Caki2 (cell line): Measurements from ENCODE around the gene NBPF15. TPM values are rescaled to one million over a fixed set of nuclear protein-coding genes. Genes with fewer than 3 reads are reported as not detected.
"Not testable (repeated sequence)": the region's sequence is repeated elsewhere in the genome, so short reads cannot be mapped to it uniquely, and the experiment has no call there.

ENCODE experiments used
- DNase-seq: peaks from one replicate; pipeline ENCODE4 v3.0.0-alpha.2; 2015; ENCODE audit warnings: low read depth
- in situ Hi-C: cut with HindIII; loops from 2 replicates; pipeline ENCODE4 v1.10.0; 2016; ENCODE audit warnings: low sequenced_read_pairs, low pct_unique_long_range_greater_than_20kb, mixed read lengths
- total RNA-seq: library from RNA; depleted of rRNA; stranded (reverse); fragments of >200 nt; shearing (Covaris generic); gene quantifications from 2 replicates; pipeline ENCODE4 v1.2.3, GENCODE V29; 2014; ENCODE audit warnings: low replicate concordance; rRNA removed

The NBPF15 gene, protein sequence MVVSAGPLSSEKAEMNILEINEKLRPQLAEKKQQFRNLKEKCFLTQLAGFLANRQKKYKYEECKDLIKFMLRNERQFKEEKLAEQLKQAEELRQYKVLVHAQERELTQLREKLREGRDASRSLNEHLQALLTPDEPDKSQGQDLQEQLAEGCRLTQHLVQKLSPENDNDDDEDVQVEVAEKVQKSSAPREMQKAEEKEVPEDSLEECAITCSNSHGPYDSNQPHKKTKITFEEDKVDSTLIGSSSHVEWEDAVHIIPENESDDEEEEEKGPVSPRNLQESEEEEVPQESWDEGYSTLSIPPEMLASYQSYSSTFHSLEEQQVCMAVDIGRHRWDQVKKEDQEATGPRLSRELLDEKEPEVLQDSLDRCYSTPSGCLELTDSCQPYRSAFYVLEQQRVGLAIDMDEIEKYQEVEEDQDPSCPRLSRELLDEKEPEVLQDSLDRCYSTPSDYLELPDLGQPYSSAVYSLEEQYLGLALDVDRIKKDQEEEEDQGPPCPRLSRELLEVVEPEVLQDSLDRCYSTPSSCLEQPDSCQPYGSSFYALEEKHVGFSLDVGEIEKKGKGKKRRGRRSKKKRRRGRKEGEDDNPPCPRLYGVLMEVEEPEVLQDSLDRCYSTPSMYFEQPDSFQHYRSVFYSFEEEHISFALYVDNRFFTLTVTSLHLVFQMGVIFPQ
- total RNA-seq = 14.5 and 15.5 TPM in 2 replicates

DNA sequence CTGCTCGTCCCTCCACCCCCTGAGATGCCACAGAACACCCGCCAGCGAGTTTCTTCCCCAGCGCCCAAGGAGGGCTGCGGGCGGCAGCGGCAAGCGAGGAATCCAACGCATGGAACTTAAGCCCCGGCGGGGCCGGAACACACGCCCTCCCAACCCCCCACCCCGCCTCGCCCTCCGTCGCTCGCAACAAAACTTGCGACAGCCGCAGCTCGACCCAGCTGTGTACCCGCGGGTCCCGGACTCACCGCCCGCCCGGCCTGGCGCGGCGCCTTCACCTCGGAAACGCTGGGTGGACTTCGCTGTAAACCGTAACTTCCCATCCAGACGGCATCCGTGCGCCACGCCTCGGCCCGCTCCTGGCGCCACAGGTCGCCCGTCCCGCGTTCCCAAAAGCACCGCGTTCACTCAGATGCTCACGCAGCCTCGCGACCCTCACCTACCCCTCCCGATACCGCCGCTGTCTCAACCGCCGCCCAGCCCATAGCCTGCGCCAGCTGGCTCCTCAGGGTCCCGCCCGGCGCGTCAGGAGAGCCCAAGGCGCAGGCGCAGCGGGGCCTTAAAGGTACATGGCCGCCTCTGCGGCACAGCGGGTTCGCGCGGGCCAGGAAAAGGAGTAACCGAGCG is at the start of gene NBPF15:
Gene NBPF15, minus strand, starts transcription at position 534 of the 624 bp plus-strand sequence. CDS start 21,666 bp downstream, outside the sequence.
- DNase-seq = peak; percentile 69
- in situ Hi-C loops = not testable (repeated sequence)

DNA sequence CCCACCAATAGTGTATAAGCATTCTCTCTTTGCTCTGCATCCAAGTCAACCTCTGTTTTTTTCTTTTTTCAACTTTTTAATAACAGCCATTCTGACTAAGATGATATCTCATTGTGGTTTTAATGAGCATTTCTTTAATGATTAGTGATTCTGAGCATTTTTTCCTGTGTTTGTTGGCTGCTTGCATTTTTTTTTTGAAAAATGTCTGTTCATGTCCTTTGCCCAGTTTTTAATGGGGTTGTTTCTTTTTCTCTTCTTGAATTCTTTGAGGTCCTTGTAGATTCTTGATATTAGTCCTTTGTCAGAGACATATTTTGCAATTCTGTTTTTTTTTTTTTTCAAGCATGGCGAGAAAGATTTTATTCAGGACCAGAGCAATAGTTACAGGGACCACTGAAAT is 35.0 kb upstream of the NBPF15 start:
- in situ Hi-C loops, DNase-seq: not testable (repeated sequence)

DNA sequence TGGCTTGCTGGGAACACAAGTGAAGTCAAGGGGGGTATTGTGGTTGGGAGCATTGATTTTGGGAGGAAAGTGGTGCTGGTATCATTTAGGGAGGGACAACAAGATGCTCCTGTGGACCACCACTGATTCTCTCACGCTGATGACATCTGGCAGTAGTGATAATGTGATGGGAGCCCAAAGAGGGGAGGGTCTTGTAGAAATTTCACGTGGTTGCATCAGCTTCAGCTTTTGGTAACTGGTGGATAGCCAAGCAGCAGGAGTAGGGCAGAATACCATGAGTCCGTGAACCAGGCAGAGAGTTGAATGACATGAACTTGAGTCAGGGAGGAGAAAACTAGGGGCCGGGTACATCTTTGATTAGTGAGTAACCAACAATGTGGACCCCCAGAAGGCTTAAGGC is 32.7 kb upstream of the NBPF15 start:
- in situ Hi-C loops, DNase-seq: not testable (repeated sequence)

DNA sequence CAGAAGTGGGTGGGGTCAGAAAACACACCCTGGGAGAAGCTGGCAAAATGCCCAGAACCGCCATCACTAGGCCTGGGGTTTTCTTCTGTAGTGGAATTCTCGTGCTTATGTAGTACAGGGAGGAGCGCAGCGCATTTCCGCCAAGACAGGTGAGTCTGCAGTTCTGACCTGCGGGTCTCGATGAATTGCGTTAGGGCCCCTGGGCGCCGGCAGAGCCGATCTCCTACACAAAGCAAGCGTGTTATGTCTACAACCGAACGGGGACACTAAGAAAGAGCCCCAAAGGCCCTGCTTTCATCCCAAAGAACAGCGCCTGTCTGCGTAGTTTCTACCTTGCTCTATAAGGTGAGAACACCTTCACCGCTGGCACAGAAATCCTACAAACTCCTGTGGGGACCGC is 28.9 kb upstream of the NBPF15 start:
- in situ Hi-C loops, DNase-seq: not testable (repeated sequence)

DNA sequence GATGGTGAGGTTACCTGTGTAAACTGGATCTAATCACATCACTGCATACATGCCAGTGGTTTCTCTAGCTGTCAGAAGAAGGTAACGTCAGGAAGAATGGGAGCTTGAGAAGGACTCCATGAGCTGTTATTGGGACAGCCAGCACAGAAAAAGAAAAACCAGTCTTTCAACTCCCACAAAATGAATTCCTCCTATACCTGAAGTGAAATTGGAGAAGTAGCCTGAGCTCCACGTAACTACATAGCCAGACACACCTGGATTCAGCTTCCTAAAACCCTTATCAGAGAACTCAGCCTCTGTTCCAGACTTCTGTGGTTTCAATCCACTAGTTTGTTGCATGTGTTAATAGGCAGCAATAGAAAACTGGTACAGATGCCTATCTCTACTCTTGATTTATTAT is 25.5 kb upstream of the NBPF15 start:
- in situ Hi-C loops, DNase-seq: not testable (repeated sequence)

DNA sequence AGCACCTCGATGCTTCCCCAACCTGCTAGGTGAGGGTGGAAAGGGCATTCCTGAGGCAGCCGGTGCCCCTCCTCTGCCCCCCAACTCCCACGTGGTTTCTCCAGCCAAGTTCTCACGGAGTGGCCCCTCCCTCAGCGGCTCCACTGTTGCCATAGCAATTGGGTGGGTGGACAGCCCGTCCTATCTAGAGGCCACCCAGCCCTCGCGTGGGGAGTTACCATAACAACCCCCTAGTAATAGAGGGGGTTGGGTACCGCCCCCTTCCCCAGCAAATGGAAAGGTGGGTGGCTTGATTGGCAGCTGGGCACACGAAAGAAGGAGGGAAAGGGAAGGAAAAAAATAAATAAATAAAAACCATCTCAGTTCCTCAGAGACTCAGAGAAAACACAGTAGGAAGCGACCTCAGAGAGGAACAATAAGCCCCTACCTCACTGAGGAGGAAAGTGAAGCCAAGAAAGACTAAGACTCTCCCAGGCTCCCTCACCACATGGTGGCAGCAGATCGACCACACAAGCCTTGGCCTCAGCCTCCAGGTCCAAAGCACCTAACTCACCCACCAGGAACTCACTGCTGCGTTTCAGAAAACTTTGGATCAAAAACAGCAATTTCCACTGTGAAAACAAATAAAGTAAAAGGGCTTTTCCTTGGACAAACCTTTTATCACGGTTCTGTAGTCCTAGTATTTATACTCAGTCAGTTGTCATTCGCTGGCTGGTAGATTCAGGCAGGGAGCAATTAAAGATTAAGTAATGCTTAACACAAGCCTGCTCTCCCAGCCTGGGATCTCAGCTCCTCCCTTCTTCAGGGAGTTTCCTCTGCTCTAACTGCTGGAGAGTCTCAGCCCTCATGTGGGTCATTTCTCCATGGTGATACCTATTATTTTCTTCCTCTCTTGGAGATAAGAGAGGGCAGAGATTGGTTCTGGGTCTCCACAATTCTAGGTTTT is 23.9 kb upstream of the NBPF15 start:
- in situ Hi-C loops, DNase-seq: not testable (repeated sequence)

DNA sequence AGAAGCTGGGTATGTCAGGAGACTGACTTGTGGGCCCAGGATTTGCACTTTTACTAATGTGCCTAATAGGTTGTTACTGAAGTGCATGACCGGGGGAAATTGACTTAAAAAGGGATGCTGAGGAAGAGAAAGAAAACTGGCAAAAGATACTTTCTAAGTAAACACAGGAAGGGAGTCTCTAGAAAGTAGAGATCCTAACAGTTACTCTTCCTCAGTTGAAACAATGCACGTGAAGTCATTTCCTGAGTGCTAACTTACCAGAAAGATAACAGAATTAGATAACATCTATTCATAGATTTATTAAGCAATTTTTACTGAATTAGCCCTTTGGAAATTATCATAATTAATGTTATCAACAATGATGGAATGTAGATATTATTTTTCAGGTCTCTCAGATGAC is 12.4 kb upstream of the NBPF15 start:
- in situ Hi-C loops, DNase-seq: not testable (repeated sequence)

DNA sequence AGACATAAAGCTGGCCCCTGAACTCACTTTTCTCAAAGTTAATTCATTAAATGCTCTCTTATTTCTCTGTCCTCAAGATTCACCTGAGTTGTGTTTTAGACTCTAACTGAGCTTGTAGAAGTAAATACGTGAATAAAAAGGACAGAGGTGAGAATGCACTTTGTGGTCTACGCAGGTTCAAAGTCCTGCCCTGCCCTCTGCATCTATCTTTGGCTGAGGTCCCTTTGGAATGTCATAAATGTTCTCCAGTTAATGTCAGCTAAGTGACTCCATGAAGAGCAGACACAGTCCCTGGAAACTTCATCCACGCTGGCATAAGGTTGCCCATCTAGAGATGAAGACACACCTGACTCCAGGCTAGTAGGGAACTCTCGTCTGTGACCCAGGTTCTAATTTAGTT is 10.0 kb upstream of the NBPF15 start:
- DNase-seq, in situ Hi-C loops: not testable (repeated sequence)

DNA sequence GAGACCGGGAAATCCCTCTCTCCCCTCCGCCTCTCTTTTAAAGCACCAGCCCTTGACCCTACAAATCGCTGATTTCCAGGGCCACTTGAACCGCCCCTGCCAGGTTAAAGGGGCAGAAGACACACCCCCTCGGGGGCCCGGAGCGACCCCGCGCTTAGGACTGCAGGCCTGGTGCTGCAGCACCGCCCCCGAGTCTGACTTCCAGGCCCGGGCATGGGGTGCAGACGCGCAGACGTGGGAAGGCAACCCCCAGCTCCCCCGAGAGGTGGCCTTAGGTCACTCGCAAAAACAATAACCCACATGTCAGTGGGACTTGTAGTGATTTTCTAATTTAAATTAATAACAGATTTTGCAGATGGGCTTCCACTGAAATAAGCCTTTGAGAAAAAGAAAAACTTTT is 309 bp upstream of the NBPF15 start:
- DNase-seq, in situ Hi-C loops: not testable (repeated sequence)

DNA sequence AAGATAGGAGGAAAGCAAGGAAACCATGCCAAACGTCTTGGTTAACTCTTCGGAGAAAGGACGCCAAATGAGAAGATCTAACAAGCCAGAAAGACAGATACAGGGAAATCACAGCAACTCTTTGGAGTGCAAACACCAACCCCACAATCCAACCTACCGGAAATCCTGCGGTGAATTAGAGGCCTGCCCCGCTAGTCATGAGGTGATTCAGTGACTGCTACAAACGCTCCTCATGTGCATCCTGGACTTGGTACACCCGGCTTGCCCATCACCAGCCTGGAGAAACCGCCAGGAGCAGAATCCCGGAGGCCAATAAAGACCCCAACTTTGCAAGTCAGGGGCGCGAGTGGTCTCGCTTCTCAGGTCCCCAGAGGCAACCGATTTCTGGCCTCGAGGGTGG is 783 bp downstream of the NBPF15 start:
- in situ Hi-C loops, DNase-seq: not testable (repeated sequence)

DNA sequence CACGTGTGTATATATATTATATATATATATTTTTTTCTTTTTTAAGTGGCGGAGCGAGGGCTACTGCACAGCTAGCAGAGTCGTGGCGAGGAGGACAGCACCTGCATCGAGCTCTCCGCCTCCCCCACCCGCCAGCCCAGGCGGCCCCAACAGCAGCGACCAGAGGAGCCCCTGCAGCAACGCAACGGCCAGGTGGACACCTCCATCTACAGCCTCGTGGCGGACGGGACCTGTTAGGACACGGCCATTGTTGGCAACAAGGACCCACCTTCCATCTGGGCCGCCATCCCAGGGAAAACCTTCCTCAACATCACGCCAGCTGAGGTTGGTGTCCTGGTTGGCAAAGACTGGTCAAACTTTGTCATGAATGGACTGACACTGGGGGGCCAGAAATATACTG is 19.1 kb downstream of the NBPF15 start:
- DNase-seq, in situ Hi-C loops: not testable (repeated sequence)

DNA sequence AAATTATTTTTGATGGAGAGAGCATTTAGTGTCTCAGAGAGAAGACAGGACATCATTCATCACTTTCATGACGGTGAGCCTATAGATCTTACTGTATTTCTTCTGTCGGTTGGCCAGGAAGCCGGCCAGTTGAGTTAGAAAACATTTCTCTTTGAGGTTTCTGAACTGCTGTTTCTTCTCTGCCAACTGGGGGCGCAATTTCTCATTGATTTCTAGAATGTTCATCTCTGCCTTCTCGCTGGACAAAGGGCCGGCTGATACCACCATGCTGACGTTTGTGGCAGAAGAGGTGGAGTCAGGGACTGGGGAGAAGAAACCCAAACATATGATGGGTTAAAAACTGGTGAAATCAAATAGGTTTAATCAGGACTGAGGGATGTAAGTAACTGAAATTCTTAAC is 21.7 kb downstream of the NBPF15 start:
- in situ Hi-C loops, DNase-seq: not testable (repeated sequence)

DNA sequence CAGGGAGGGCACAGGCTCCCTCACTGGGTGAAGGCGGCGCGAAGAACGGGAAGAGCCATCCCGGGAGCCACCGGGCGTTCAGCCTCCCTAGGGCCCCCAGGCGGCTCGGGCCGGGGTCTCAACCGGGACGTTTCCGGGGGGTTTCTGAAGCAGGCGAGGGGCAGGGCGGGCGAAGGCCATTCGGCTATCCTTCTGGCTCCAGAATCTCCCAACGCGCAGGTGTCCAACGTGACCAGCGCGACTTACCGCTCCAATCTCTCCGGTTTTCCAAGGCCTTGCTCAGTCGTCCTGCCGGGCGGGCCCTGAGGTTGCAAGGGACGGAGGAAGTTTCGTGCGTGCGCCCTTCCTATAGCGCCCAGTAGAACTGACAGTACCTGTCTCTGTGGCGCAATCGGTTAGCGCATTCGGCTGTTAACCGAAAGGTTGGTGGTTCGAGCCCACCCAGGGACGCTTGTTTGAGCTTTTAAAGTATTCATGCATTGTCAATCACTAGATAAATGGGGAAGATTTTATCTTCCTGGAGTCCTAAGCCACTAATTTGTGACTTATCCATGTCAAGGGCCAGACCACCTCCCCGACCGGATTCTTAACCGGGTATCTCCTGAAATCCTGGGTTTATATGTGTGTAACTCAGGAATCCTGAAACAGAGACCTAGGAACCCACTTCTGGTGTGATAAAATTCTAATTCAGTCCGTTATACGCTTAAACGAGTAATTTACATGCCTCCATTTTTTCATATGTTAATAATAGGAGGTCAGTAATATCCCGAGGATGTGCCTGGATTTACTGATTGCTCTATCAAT is 42.4 kb downstream of the NBPF15 start:
- in situ Hi-C loops = not testable (repeated sequence)
- DNase-seq = peak; percentile 85

DNA sequence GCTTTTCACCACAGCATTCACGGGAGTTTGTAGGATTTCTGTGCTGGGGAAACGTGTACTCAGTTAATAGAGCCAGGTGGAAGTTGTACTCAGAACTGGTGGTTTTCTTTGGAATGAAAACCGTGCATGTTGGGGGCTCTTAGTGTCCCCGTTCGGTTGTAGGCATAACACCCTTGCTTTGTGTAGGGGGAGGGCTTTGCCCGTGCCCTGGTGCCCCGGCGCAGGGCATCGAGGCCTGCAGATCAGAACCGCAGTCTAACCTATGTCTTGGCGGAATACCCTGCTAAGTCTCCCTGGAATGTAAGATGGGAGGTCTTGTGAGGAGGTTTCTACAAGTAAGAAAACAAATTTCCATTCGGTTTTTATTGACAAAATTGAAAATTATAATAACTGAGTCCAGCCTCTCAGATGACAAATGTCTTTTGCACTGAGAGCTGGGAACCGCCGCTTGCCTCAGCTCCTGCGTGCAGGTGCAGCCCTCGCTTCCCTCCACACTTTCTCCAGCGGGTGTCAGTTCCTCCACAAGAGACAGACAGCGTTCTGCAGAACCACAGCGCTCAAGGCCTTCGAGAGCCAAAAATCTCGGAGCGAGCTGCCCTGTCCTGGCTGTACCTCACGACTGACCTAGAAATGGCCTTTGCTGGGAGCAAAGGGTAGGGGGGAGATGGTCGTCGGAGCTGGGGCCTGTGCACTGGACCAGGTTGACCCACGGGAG is 47.9 kb downstream of the NBPF15 start:
- DNase-seq, in situ Hi-C loops: not testable (repeated sequence)

DNA sequence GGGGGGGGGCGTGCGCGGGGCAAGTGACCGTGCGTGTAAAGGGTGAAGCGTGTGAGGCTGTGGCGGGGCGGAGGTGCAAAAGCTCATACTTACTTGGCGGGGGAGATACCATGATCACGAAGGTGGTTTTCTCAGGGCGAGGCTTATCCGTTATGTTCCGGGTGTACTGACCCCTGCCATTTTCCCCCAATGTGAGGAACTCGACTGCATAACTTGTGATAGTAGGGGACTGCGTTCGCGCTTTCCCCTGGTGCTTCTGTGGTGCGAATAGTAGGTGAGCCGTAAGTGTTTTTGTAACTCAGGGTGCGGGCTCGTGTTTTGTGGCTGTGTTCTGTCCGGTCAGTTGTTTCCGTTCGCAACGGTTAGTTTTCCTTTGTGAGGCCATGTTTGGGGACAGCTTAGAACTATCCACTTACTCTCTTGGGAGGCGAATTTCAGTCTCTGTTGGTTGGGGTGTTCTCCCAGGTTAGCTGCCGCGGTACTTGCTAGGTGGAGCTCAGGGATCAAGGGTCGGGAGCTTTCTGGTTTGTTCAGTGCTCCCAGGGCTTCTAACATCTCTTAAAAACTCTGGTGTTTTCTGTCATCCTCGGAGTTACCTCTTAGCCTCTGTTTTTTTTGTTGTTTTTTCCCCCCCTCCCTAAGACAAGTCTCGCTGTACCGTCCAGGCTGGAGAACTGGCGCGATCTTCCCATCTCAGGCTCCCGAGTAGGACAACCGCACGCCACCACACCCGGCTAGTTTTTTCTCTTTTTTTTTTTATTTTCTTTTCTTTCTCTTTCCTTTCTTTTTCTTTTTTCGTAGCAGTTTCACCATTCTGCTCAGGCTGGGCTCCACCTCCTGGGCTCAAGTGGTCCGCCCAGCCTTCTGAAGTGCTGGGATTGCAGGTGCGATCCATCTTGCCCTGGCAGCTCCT is 48.7 kb downstream of the NBPF15 start:
- in situ Hi-C loops = not testable (repeated sequence)
- peak; percentile 98 for DNase-seq

DNA sequence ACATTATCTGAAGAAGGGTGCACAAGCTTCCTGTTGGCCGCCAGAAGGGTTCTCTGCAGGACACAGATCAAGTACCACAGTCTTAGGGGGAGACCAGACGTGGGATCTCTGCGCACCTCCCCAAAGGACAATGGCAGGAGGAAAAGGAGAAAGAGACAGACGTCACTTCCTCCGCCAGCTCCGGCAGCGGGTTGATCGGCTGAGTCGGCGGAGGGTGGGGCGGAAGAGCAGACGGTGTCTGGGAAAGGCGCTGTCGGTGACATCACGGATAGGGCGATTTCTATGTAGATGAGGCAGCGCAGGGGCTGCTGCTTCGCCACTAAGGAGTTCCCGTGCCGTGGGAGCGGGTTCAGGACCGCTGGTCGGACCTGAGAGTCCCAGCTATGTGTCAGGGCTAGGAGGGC is 49.4 kb downstream of the NBPF15 start:
- DNase-seq = peak; percentile 79

More for the DNA sequence above, 49.4 kb downstream of the NBPF15 start:
- in situ Hi-C loops = not testable (repeated sequence)
